Activated T-helper 1 cell treated with anti-CD3 and anti-CD28 coated beads, Interleukin-12 subunit alpha, Interleukin-12 subunit beta, Interleukin-2, Interleukin-4 antibody, amounts not matched to agents 30 ng/mL and 10 ng/mL and 1 ng/mL, durations not matched to agents 14 hours and 24 hours and 36 hours (primary cell): Measurements from ENCODE around the gene TOPBP1. TPM values are rescaled to one million over a fixed set of nuclear protein-coding genes. Genes with fewer than 3 reads are reported as not detected.

Experiments
- DNase-seq: peaks from one replicate; pipeline ENCODE4 v3.0.0; 2021; ENCODE audit warnings: low spot score
- H3K27ac Mint-ChIP-seq: one replicate; pipeline ENCODE4 v1.8.0; 2021; ENCODE audit warnings: mild to moderate bottlenecking, mixed read lengths
- H3K27me3 Mint-ChIP-seq: one replicate; pipeline ENCODE4 v1.8.0; 2022; ENCODE audit warnings: mild to moderate bottlenecking, moderate library complexity, mixed read lengths; ENCODE audit not compliant: insufficient read depth
- H3K36me3 Mint-ChIP-seq: one replicate; pipeline ENCODE4 v1.8.0; 2021; ENCODE audit warnings: low read depth, mixed read lengths
- H3K4me1 Mint-ChIP-seq: one replicate; pipeline ENCODE4 v1.8.0; 2021; ENCODE audit warnings: low read depth, mixed read lengths
- H3K4me3 Mint-ChIP-seq: one replicate; pipeline ENCODE4 v1.8.0; 2021; ENCODE audit warnings: mild to moderate bottlenecking, moderate library complexity, mixed read lengths
- H3K9me3 Mint-ChIP-seq: one replicate; pipeline ENCODE4 v1.8.0; 2021; ENCODE audit warnings: mixed read lengths
- intact Hi-C: fragments of 100-400 bp; cut with micrococcal nuclease; formaldehyde crosslinking; loops from one replicate; pipeline ENCODE4 v1.15.1; 2024
- total RNA-seq: library from RNA; stranded (reverse); gene quantifications from 2 replicates; pipeline ENCODE4 v1.2.3, GENCODE V29; 2022

The TOPBP1 gene
- total RNA-seq, 1 donor from 2014 or later: 88.5 TPM

GRCh38 chr3:133593243-133593642 is 68.5 kb downstream of the TOPBP1 start:
- peaks cover 25% of the 10 kb centered on the region for H3K4me1 Mint-ChIP-seq
- H3K27ac Mint-ChIP-seq: peak overlapping the region; percentile 24
- no peak for DNase-seq
- intact Hi-C loops: no loop called here
- no peaks in the 10 kb centered on the region for H3K9me3 Mint-ChIP-seq
- H3K36me3 Mint-ChIP-seq: peaks cover 24% of the 10 kb centered on the region
- H3K4me3 Mint-ChIP-seq: no peak overlapping the region
- H3K27me3 Mint-ChIP-seq: no peaks in the 10 kb centered on the region

- intact Hi-C loops: no loop called here
- Mint-ChIP-seq H3K9me3 (no peaks in the 10 kb centered on the region), H3K4me3 (no peak overlapping the region), H3K36me3 (peaks cover 24% of the 10 kb centered on the region), H3K4me1 (peaks cover 25% of the 10 kb centered on the region), H3K27me3 (no peaks in the 10 kb centered on the region), H3K27ac (no peak overlapping the region)
- DNase-seq: no peak
Measured at GRCh38 chr3:133592843-133593242, 68.9 kb downstream of the TOPBP1 start.

- intact Hi-C loops: no loop called here
- H3K4me3 Mint-ChIP-seq: no peak overlapping the region
- peaks cover 29% of the 10 kb centered on the region for H3K36me3 Mint-ChIP-seq
- peaks cover 24% of the 10 kb centered on the region for H3K4me1 Mint-ChIP-seq
- no peaks in the 10 kb centered on the region for H3K27me3 Mint-ChIP-seq
- no peak for DNase-seq
- H3K9me3 Mint-ChIP-seq: no peaks in the 10 kb centered on the region
- H3K27ac Mint-ChIP-seq: no peak overlapping the region
Measured at GRCh38 chr3:133591271-133591742, 70.4 kb downstream of the TOPBP1 start.

- H3K4me3 Mint-ChIP-seq: no peak overlapping the region
- H3K27ac Mint-ChIP-seq: no peak overlapping the region
- intact Hi-C loops: no loop called here
- DNase-seq: no peak
- peaks cover 7% of the 10 kb centered on the region for H3K4me1 Mint-ChIP-seq
- no peaks in the 10 kb centered on the region for H3K9me3 Mint-ChIP-seq
- H3K27me3 Mint-ChIP-seq: no peaks in the 10 kb centered on the region
- peaks cover 40% of the 10 kb centered on the region for H3K36me3 Mint-ChIP-seq
Measured at GRCh38 chr3:133589503-133589902, 72.2 kb downstream of the TOPBP1 start.

- H3K9me3 Mint-ChIP-seq: no peaks in the 10 kb centered on the region
- no peaks in the 10 kb centered on the region for H3K27me3 Mint-ChIP-seq
- peaks cover 43% of the 10 kb centered on the region for H3K36me3 Mint-ChIP-seq
- DNase-seq: no peak
- intact Hi-C loops: no loop called here
- no peak overlapping the region for H3K4me3 Mint-ChIP-seq
- peaks cover 7% of the 10 kb centered on the region for H3K4me1 Mint-ChIP-seq
- no peak overlapping the region for H3K27ac Mint-ChIP-seq
Measured at GRCh38 chr3:133588784-133589465, 72.8 kb downstream of the TOPBP1 start.

GRCh38 chr3:133588035-133588434 is 73.7 kb downstream of the TOPBP1 start:
- intact Hi-C loops: no loop called here
- no peak for DNase-seq
- Mint-ChIP-seq H3K4me3 (no peak overlapping the region), H3K27me3 (no peaks in the 10 kb centered on the region), H3K4me1 (peaks cover 3% of the 10 kb centered on the region), H3K27ac (no peak overlapping the region), H3K36me3 (peaks cover 43% of the 10 kb centered on the region), H3K9me3 (no peaks in the 10 kb centered on the region)

- peaks cover 56% of the 10 kb centered on the region for H3K36me3 Mint-ChIP-seq
- intact Hi-C loops: no loop called here
- H3K27me3 Mint-ChIP-seq: no peaks in the 10 kb centered on the region
- H3K9me3 Mint-ChIP-seq: no peaks in the 10 kb centered on the region
- peaks cover 17% of the 10 kb centered on the region for H3K4me1 Mint-ChIP-seq
- no peak for DNase-seq
- H3K4me3 Mint-ChIP-seq: no peak overlapping the region
- H3K27ac Mint-ChIP-seq: no peak overlapping the region
Measured at GRCh38 chr3:133583396-133583795, 78.3 kb downstream of the TOPBP1 start.

- H3K27me3 Mint-ChIP-seq: no peaks in the 10 kb centered on the region
- H3K4me3 Mint-ChIP-seq: peak overlapping the region; percentile 94
- peak overlapping the region; percentile 58 for H3K27ac Mint-ChIP-seq
- intact Hi-C loops: no loop called here
- H3K36me3 Mint-ChIP-seq: peaks cover 65% of the 10 kb centered on the region
- no peak for DNase-seq
- H3K9me3 Mint-ChIP-seq: no peaks in the 10 kb centered on the region
- H3K4me1 Mint-ChIP-seq: peaks cover 52% of the 10 kb centered on the region
Measured at GRCh38 chr3:133578548-133579191, 83.1 kb downstream of the TOPBP1 start.

GRCh38 chr3:133576169-133576568 is 85.6 kb downstream of the TOPBP1 start:
- intact Hi-C loops: no loop called here

GRCh38 chr3:133575086-133575485 is 86.7 kb downstream of the TOPBP1 start:
- DNase-seq: no peak
- H3K36me3 Mint-ChIP-seq: peaks cover 50% of the 10 kb centered on the region
- no peaks in the 10 kb centered on the region for H3K9me3 Mint-ChIP-seq
- intact Hi-C loops: no loop called here
- peaks cover 64% of the 10 kb centered on the region for H3K4me1 Mint-ChIP-seq
- H3K27ac Mint-ChIP-seq: peak overlapping the region; percentile 89
- no peaks in the 10 kb centered on the region for H3K27me3 Mint-ChIP-seq
- H3K4me3 Mint-ChIP-seq: peak overlapping the region; percentile 94

More at GRCh38 chr3:133576169-133576568, 85.6 kb downstream of the TOPBP1 start:
- Mint-ChIP-seq H3K27ac (peak overlapping the region; percentile 75), H3K4me3 (peak overlapping the region; percentile 94), H3K4me1 (peaks cover 54% of the 10 kb centered on the region), H3K9me3 (no peaks in the 10 kb centered on the region), H3K36me3 (peaks cover 51% of the 10 kb centered on the region), H3K27me3 (no peaks in the 10 kb centered on the region)
- no peak for DNase-seq

GRCh38 chr3:133574260-133574881 is 87.4 kb downstream of the TOPBP1 start:
- H3K27ac Mint-ChIP-seq: peak overlapping the region; percentile 89
- no peaks in the 10 kb centered on the region for H3K27me3 Mint-ChIP-seq
- H3K9me3 Mint-ChIP-seq: no peaks in the 10 kb centered on the region
- peaks cover 45% of the 10 kb centered on the region for H3K36me3 Mint-ChIP-seq
- peak overlapping the region; percentile 94 for H3K4me3 Mint-ChIP-seq
- intact Hi-C loops: loop anchor here (1.0 to 5.0 kb wide), 4 partner anchors 21 to 912 kb away; partner anchors contain the start of genes CEP63 and RYK
- peak; percentile 69 for DNase-seq
- peaks cover 69% of the 10 kb centered on the region for H3K4me1 Mint-ChIP-seq

GRCh38 chr3:133573629-133574194 is 88.0 kb downstream of the TOPBP1 start, which contains the start of gene CDV3:
CDV3 (plus strand) TSS chr3:133573686; CDS start chr3:133574045, 359 bp downstream.
- intact Hi-C loops: loop anchor here (1.0 to 5.0 kb wide), 14 partner anchors 22 to 1156 kb away; partner anchors contain the start of genes CEP63, DNAJC13, NPHP3 and RYK
- H3K27me3 Mint-ChIP-seq: peaks cover 2% of the 10 kb centered on the region
- no peak for DNase-seq

More at GRCh38 chr3:133573629-133574194, 88.0 kb downstream of the TOPBP1 start, which contains the start of gene CDV3:
- H3K4me3 Mint-ChIP-seq: peak within 1 kb of the TSS; percentile 94
- peak within 1 kb of the TSS; percentile 98 for H3K27ac Mint-ChIP-seq
- H3K36me3 Mint-ChIP-seq: peaks cover 39% of the 10 kb centered on the region
- H3K9me3 Mint-ChIP-seq: no peaks in the 10 kb centered on the region
- peaks cover 66% of the 10 kb centered on the region for H3K4me1 Mint-ChIP-seq
